ENCODE results near the gene GNB3.

The GNB3 gene

DNA sequence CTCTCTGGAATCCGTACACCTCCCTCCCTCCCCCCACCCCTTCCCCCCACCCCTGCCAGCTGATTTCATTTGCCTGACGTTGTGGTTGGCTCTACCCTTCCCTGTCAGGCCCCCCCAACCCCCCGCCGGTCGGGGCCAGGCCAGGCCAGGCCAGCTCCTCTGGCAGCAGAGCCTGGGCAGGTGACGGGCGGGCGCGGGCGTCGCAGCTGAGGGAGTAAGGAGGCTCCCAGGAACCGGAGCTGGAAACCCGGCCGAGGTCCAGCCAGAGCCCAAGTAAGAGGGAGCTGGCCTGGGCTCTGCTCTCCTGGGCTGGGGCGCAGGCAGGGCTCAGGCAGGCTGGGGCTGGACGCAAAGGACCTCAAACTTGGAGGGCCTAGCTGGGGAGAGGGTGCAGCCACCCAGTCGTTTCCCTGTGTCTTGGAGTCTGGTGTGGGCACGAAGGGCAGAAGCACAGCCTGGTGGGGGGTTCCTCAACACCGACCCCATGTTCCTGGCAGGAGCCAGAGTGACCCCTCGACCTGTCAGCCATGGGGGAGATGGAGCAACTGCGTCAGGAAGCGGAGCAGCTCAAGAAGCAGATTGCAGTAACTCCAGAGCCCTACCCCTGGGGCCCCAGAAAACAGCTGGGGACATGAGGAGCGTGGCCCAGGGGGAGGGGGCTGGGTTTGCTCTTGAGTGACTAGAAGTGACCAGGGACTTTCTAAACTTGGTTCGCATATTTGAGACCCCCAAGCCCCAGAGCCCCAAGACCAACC is at the start of gene GNB3:
Gene GNB3 (plus strand): TSS at position 165 of the 755 bp plus-strand sequence. CDS start 363 bp downstream, at position 528.
- no peak within 1 kb of the TSS for H3K4me3 ChIP-seq (ENCODE audit: low read depth, low read length)
- TF ChIP-seq, protein P1, sequence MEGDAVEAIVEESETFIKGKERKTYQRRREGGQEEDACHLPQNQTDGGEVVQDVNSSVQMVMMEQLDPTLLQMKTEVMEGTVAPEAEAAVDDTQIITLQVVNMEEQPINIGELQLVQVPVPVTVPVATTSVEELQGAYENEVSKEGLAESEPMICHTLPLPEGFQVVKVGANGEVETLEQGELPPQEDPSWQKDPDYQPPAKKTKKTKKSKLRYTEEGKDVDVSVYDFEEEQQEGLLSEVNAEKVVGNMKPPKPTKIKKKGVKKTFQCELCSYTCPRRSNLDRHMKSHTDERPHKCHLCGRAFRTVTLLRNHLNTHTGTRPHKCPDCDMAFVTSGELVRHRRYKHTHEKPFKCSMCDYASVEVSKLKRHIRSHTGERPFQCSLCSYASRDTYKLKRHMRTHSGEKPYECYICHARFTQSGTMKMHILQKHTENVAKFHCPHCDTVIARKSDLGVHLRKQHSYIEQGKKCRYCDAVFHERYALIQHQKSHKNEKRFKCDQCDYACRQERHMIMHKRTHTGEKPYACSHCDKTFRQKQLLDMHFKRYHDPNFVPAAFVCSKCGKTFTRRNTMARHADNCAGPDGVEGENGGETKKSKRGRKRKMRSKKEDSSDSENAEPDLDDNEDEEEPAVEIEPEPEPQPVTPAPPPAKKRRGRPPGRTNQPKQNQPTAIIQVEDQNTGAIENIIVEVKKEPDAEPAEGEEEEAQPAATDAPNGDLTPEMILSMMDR (IDR thresholded peaks at IDR 0.05; ENCODE audit: low read depth, low read length), result no peak

DNA sequence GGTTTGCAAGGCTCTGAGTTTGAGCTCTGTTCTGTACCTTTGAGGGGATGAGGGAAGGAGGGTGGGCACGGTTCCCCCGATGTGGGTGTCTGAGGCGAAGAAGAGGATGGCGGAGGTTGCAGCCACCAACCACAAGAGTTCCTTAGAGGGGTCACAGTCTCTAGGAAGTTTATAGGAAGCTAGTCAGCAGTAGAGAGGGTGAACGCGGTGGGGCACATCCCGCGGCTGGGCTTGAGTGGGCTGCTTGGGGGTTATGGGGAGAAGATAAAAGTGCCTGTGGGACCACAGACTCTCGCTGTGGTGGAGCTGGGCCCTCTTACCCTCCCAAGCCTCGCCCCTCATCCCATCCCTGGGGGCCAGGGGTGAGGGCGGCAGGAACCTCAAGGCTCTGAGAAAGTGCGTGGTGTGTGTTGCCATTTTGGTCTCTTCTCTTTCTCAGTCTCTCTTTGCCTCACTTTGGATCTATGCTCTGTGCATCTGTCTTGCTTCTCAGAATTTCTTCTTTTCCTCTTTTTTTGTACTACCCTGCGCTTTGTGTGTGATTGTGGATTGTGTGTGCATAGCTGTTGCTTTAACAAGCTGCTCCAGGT is 48.7 kb upstream of the GNB3 start:
- TF ChIP-seq, protein P1 (IDR thresholded peaks at IDR 0.05; ENCODE audit: low read depth, low read length), result no peak

DNA sequence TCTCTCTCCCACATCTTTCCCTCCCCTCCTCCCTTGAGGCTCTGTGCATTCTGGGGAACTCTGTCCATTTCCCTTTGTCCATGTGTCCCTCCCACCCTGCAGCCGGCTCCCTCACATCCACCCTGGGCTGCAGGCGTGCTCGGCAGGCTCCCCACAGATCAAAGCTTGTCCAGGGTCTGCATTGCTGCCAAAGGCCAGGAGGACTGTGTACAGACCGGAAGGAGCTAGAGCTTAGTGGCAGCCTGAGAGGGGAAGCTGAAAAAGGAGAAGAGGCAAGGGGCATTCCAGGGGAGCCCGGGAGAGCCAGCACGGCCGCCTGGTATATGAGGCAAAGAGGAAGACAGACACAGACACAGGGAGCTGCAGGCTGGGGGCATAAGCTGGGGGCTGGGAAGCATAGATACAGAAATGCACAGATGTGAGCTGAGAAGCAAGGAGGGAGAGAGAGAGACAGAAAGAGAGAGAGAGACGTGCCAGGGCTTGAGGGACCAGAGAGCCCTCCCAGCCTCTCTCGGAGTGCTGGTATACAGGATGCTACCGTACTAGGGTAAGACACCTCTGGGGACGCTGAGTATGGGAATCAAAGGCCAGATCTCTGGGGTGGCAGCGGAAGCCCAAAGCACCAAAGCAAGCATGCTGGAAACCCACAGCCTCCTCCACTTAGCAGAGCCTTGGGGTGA is 48.1 kb upstream of the GNB3 start:
- H3K4me3 ChIP-seq (ENCODE audit: low read depth, low read length), result peak overlapping the region; percentile 1; the same call in 1 of the 2 replicates
- TF ChIP-seq, protein P1 (IDR thresholded peaks at IDR 0.05; ENCODE audit: low read depth, low read length), result no peak

More for the DNA sequence above, 48.7 kb upstream of the GNB3 start:
- no peak overlapping the region for H3K4me3 ChIP-seq (ENCODE audit: low read depth, low read length)

DNA sequence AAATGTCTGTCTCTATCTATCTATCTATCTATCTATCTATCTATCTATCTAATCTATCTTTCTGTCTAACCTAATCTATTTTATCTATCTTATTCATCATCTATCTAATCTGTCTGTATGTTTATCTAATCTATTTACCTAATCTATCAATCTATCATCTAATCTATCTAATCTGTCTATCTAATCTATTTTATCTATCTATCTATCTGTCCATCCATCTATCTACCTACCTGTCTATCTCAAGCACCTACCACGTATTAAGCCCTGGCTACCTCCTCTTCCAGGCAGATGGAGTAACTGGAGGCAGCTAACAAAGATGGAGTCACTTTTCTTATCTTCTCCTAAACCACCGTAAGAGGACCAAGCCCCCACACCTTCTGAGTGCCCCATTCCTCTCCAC is 45.6 kb upstream of the GNB3 start:
- TF ChIP-seq, protein P1 (IDR thresholded peaks at IDR 0.05; ENCODE audit: low read depth, low read length), result no peak
- H3K4me3 ChIP-seq (ENCODE audit: low read depth, low read length), result no peak overlapping the region

DNA sequence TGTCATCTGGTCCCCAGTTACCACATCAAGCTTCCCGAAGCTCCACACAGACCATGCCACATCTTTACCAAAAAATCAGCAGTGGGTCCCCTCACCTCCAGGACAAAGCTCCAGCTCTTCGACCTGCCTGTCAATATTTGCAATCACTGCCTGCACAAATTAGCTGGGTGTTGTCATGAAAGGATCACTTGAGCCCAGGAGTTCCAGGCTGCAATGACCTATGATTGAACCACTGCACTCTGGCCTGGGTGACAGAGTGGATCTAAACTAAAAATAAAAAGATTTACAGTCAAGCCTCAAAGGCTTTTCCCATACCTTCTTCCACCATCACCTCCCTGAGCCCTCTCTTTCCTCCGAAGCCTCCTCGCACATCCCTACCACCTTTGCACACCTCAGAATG is 44.1 kb upstream of the GNB3 start:
- TF ChIP-seq, protein P1 (IDR thresholded peaks at IDR 0.05; ENCODE audit: low read depth, low read length), result no peak
- H3K4me3 ChIP-seq (ENCODE audit: low read depth, low read length), result no peak overlapping the region

DNA sequence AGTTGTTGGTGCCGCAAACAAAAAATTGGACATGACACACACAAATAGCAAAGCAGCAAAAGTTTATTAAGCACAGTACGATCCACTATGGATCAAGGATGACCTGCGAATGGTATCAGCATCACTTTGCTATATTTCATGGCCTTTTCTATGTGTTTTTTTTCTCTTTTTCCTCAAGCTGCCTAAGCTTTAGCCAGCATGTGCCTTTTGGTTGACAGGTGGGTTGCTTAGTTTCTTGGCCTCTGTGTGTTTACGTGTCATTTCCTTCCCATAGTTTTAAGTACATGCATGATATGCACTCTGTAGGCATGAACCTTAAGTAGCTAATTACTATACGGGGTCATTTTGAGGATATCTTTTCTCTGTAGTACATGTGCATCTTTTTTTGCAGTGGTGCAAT is 41.6 kb upstream of the GNB3 start:
- TF ChIP-seq, protein P1 (IDR thresholded peaks at IDR 0.05; ENCODE audit: low read depth, low read length), result no peak
- no peak overlapping the region for H3K4me3 ChIP-seq (ENCODE audit: low read depth, low read length)

DNA sequence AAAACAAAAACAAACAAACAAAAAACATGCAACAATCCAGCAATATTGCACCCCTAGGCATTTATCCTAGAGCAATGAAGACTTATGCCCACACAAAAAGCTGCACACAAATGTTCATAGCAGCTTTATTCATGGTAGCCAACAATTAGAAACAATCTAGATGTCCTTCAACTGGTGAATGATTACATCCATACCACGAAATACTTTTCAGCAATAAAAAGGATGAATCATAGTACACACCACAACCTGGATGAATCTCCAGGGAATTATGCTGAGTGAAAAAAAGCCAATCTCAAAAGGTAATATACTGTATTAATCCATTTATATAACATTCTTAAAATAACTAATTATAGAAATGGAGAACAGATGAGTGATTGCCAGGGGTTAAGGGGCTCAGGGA is 33.6 kb upstream of the GNB3 start:
- no peak overlapping the region for H3K4me3 ChIP-seq (ENCODE audit: low read depth, low read length)
- TF ChIP-seq, protein P1 (IDR thresholded peaks at IDR 0.05; ENCODE audit: low read depth, low read length), result no peak
